ENCODE measurements around the gene PCDHGA1. TPM values are rescaled to one million over a fixed set of nuclear protein-coding genes. Genes with fewer than 3 reads are reported as not detected.

PCDHGA1 gene
- total RNA-seq, 1 donor from 2014 or later = 0.07 TPM

DNA sequence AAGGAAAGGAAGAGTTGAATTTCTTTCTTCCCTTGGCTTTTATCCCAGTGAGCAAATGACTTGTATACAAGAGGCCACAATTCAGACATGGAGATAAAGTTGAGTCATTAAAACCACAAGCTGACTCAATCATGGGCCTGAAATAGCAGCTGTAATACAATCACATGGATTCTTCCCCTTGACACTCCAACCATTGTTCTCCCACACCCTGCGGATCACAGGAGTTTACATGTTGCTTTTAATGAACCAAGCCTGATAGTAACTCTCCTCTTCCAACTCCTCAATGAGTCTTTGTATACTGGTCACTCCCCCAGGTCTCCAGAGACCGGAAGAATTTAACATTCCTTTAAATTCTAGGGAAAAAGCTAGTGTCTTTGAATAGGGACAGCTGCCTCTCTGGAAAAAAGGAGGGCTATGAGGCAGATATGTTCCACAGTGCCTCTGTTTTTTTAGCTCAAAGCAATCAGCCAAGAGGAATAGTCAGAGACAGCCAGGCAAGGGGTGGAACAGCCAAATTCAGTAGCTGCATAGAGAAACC is 191.0 kb downstream of the PCDHGA1 start:
- Mint-ChIP-seq H3K4me3 (no peak overlapping the region), H3K4me1 (peaks cover 29% of the 10 kb centered on the region), H3K27ac (peak overlapping the region; percentile 2), H3K36me3 (ENCODE audit: low read depth) (peaks cover 77% of the 10 kb centered on the region), H3K9me3 (no peaks in the 10 kb centered on the region), H3K27me3 (no peaks in the 10 kb centered on the region)
- DNase-seq = no peak
- intact Hi-C loops (cut with micrococcal nuclease) = loop anchor here (1.0 kb wide), 1 partner anchor 8 kb away; no protein-coding TSS in a partner anchor

DNA sequence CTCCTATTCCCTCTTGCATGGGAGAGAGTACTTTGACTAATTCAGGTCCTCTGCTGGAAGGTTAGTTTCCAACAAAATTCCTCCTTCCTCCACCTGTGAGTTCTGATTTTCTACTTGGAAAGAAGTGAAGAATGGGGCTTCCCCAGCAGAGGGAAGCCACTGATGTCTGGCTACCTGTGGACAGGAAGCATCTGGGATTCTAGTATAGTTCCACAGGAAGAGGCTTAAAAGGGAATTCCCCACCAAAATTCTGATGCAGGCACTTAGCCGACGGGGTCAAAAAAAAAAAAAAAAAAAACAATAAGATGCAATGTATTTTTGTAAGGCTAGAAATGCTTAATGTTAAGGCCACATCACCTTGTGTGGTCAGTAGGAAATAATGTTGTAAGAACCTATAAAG is 192.0 kb downstream of the PCDHGA1 start:
- no peak overlapping the region for H3K27ac Mint-ChIP-seq
- H3K4me3 Mint-ChIP-seq = no peak overlapping the region
- no peaks in the 10 kb centered on the region for H3K27me3 Mint-ChIP-seq
- intact Hi-C loops (cut with micrococcal nuclease) = no loop called here
- H3K4me1 Mint-ChIP-seq = peaks cover 29% of the 10 kb centered on the region
- DNase-seq = no peak
- H3K36me3 Mint-ChIP-seq (ENCODE audit: low read depth) = peaks cover 77% of the 10 kb centered on the region
- no peaks in the 10 kb centered on the region for H3K9me3 Mint-ChIP-seq

DNA sequence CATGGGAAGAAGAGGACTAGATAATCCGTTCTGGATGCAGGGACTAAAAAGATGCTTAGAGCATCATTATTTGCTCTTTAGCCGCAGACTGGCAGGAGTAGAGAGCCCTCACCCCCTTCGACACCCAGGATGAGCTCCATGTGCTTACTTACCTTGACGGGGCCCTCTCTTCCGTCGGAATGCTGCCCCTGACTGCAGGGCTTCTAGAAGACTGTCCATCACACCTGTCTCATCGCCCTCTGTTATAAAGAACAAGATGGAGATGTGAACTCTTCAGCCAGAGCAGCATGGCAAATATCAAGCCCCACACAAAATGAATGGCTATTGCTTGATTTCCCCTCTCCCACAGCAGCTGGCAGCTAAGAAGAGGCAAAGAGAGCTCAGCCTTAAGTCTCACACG is 193.7 kb downstream of the PCDHGA1 start:
- H3K4me3 Mint-ChIP-seq = no peak overlapping the region
- H3K27me3 Mint-ChIP-seq = no peaks in the 10 kb centered on the region
- peaks cover 82% of the 10 kb centered on the region for H3K36me3 Mint-ChIP-seq (ENCODE audit: low read depth)
- DNase-seq = no peak
- H3K27ac Mint-ChIP-seq = no peak overlapping the region
- peaks cover 29% of the 10 kb centered on the region for H3K4me1 Mint-ChIP-seq
- intact Hi-C loops (cut with micrococcal nuclease) = loop anchor here (2.0 kb wide), 3 partner anchors 33 to 111 kb away; partner anchors contain the start of genes PCDHGA10 and PCDHGA11
- H3K9me3 Mint-ChIP-seq = no peaks in the 10 kb centered on the region

DNA sequence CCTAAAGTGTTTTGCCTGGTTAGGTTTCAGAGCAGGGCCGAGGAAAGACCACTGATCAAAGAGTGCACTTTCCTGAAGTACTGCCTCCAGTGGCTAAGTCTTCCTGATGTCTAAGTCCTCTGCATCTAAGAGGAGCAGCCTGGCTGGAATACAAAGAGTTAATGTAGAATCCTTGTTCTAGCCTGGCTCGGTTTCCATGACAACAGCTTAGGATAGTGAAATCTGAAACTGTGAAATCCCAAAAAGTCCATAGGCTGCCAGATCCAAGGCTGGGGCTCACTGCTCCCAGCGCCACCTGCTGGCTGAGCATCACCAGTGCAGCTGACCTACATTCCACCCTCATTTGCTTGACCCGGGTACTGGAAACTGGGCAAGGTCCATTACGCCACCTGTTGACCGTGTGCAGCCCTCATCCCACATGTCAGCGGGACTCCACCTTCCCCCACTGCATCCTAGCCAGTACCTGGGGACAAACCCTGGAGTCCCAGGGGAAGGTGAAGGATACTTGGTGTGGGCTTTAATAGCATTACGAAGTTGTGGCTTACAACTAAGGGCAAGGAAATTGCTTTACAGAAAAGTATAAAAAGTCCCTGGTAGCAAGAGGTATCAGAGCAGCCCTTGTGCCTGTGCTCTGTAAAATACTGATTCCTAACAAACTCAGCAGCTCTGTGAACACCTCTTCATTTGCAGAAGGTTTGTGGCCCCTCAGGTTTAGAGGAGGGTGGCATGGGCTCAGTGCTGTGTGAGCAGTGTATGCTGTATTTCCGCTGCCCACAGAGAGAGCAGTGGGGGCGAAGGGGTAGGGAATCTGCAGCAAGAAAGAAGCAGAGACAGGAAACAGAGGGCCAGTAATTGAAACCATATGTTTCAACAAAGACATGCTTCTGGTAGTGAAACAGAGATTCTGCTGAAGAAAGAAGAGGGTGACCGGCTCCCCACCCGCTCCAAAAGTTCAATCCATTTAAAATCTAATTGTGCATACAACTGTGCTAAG is 194.6 kb downstream of the PCDHGA1 start:
- intact Hi-C loops (cut with micrococcal nuclease) = loop anchor here (2.0 kb wide), 3 partner anchors 32 to 112 kb away; partner anchors contain the start of genes PCDHGA10 and PCDHGA11
- no peak overlapping the region for H3K4me3 Mint-ChIP-seq

DNA sequence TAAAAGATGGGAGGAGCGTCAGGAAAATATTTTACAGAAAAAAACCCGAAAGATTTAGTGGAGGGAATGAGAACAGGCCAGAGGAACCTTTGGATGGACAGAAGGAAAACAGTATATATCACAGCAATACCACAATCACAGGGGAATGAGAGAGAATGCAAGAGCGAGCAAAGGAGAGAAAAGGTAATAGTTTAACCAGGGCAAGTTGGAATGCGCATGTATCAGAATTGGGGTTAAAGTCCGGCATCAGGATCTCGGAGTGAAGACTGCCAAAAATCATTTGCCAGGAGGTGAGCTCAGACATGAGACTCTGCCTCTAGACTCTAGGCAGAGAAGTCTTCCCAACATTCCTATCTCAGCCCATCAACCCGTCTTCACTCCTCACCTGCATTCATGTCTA is 195.3 kb downstream of the PCDHGA1 start:
- DNase-seq = no peak
- H3K4me1 Mint-ChIP-seq = peaks cover 28% of the 10 kb centered on the region
- H3K4me3 Mint-ChIP-seq = no peak overlapping the region
- no peaks in the 10 kb centered on the region for H3K9me3 Mint-ChIP-seq
- no peak overlapping the region for H3K27ac Mint-ChIP-seq
- peaks cover 71% of the 10 kb centered on the region for H3K36me3 Mint-ChIP-seq (ENCODE audit: low read depth)
- intact Hi-C loops (cut with micrococcal nuclease) = loop anchor here (2.0 kb wide), 3 partner anchors 31 to 113 kb away; partner anchors contain the start of genes PCDHGA10 and PCDHGA11
- no peaks in the 10 kb centered on the region for H3K27me3 Mint-ChIP-seq

More for the DNA sequence above, 194.6 kb downstream of the PCDHGA1 start:
- Mint-ChIP-seq H3K9me3 (no peaks in the 10 kb centered on the region), H3K4me1 (peaks cover 29% of the 10 kb centered on the region), H3K27ac (peak overlapping the region; percentile 10), H3K27me3 (no peaks in the 10 kb centered on the region), H3K36me3 (ENCODE audit: low read depth) (peaks cover 78% of the 10 kb centered on the region)
- peak; percentile 85 for DNase-seq

DNA sequence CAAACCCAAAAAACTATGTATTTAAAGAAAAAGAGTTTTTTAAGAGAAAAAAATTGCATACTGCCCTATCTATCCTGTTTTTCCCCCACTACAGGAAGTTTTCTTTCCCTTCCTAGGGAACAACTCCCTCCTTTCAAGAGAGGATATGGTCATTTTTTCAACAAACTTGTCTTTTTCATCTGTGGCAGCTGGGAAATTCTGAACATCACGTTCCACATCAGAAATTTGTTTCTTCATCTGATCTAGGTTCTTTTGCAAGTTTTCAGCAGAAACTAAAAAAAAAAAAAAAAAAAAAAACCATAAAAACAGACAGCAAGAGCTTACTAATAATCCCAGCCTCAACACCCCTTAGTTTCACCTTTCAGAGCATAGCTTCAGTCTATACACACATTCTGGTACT is 197.1 kb downstream of the PCDHGA1 start:
- intact Hi-C loops (cut with micrococcal nuclease) = no loop called here
- DNase-seq = no peak
- peaks cover 12% of the 10 kb centered on the region for H3K4me1 Mint-ChIP-seq
- H3K36me3 Mint-ChIP-seq (ENCODE audit: low read depth) = peaks cover 58% of the 10 kb centered on the region
- H3K4me3 Mint-ChIP-seq = no peak overlapping the region
- H3K27me3 Mint-ChIP-seq = no peaks in the 10 kb centered on the region
- no peaks in the 10 kb centered on the region for H3K9me3 Mint-ChIP-seq
- H3K27ac Mint-ChIP-seq = no peak overlapping the region

DNA sequence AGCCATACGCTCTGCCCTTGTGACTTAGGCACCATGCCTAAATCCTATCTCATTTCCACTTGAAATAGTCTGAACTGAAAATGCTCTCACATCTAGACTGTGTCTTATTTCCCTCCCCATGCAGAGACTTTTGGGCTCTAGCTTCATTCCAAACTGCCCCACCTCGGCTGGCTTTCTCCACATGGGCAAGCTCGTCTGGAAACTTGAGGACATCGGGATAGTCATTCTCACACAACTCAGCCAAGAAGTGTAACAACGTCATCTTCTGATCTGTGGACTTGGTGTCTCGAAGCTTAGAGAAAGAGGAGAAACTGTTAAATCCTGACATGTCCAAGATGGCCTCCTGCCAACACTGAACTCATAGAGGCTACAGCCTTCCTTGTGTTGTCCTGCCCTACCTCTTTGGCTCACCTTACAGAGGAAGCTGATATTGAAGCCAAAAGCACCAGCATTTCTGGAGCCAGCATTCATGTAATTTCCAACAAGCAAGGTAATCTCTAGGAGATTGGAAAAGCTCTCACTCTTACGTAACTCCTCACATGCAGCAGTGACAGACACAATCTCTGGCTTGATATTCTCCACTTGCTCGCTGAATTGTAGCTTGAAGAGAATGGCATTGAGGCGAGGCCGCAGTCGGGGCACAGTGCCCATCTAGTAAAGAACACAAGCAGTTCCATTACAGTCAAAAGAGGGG is 198.1 kb downstream of the PCDHGA1 start:
- intact Hi-C loops (cut with micrococcal nuclease) = no loop called here
- peak overlapping the region; percentile 14 for H3K27ac Mint-ChIP-seq
- H3K27me3 Mint-ChIP-seq = no peaks in the 10 kb centered on the region
- H3K9me3 Mint-ChIP-seq = no peaks in the 10 kb centered on the region
- H3K36me3 Mint-ChIP-seq (ENCODE audit: low read depth) = peaks cover 52% of the 10 kb centered on the region
- no peak overlapping the region for H3K4me3 Mint-ChIP-seq
- no peak for DNase-seq
- H3K4me1 Mint-ChIP-seq = peaks cover 5% of the 10 kb centered on the region

DNA sequence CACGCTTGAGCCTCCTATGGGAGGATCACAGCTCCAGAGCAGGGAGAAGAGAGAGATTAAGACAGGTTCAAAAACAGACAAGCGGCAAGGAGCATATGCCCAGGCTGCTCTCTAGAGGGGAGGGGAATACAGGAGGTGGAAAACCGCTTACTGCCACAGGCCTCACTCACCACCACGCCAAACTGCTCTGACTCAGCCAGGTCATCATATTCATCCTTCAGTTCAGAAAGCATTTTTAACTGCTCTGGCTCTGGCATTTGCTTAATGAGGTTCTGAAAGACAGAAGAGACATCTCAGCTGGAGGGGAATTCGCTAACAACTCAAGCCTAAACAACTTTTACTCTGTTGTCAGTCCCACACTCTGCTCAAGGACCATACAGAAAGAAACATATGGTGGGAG is 198.7 kb downstream of the PCDHGA1 start:
- intact Hi-C loops (cut with micrococcal nuclease) = no loop called here
- Mint-ChIP-seq H3K4me1 (peaks cover 5% of the 10 kb centered on the region), H3K36me3 (ENCODE audit: low read depth) (peaks cover 51% of the 10 kb centered on the region), H3K27me3 (no peaks in the 10 kb centered on the region), H3K27ac (no peak overlapping the region), H3K9me3 (no peaks in the 10 kb centered on the region), H3K4me3 (no peak overlapping the region)
- DNase-seq = no peak

DNA sequence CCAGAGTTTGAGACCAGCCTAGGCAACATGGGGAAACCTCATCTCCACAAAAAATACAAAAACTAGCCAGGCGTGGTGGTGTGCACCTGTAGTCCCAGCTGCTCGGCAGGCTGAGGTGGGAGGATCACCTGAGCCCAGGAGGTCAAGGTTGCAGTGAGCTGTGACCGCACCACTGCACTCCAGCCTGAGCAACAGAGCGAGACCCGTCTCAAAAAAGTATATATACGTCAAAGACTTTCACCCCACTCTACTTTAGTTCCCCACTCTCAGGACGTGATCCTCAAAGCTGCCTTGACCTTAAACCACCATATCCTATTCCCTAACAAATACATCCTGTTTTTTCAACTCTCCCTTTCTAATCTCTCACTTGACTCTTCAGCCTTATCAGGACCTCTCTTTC is 199.6 kb downstream of the PCDHGA1 start:
- intact Hi-C loops (cut with micrococcal nuclease) = no loop called here
- Mint-ChIP-seq H3K4me3 (no peak overlapping the region), H3K4me1 (peaks cover 2% of the 10 kb centered on the region), H3K27me3 (no peaks in the 10 kb centered on the region), H3K36me3 (ENCODE audit: low read depth) (peaks cover 51% of the 10 kb centered on the region), H3K27ac (no peak overlapping the region), H3K9me3 (no peaks in the 10 kb centered on the region)
- DNase-seq = no peak

DNA sequence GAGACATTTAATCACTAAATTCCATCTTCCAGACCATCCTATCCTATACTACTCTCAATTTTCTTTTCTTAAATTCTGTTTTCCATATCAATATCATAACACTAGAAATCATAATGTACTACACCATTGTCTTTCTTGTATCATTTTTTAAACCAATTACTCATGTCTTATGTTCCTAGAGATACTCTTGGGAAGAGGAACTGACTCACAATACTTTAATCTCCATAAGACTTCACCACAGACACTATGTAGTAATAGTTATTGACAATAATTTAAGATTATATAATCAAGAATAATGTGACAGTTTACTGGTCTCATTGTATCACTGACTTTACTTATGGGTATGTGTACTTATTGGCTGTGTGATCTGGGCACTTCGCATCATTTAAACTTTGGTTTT is 202.4 kb downstream of the PCDHGA1 start:
- no peaks in the 10 kb centered on the region for H3K27me3 Mint-ChIP-seq
- no peaks in the 10 kb centered on the region for H3K9me3 Mint-ChIP-seq
- H3K4me1 Mint-ChIP-seq = peaks cover 1% of the 10 kb centered on the region
- peaks cover 48% of the 10 kb centered on the region for H3K36me3 Mint-ChIP-seq (ENCODE audit: low read depth)
- DNase-seq = no peak
- intact Hi-C loops (cut with micrococcal nuclease) = no loop called here
- no peak overlapping the region for H3K27ac Mint-ChIP-seq
- no peak overlapping the region for H3K4me3 Mint-ChIP-seq

DNA sequence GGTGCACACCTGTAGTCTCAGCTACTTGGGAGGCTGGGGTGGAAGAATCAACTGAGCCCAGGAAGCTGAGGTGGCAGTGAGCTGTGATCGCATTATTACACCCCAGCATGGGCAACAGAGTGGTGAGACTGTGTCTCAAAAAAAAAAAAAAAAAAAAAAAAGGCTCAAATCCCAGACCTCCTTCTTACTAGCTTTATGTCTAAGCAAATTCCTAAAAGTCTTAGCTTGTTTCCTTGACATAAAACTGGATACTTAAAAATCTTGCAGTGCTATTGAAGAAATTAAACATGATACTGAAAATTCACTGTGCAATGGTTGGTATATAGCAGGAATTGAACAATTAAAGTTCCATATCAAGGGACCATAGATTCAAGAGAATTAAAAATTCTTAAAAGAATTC is 203.6 kb downstream of the PCDHGA1 start:
- Mint-ChIP-seq H3K4me3 (no peak overlapping the region), H3K4me1 (peaks cover 1% of the 10 kb centered on the region), H3K36me3 (ENCODE audit: low read depth) (peaks cover 36% of the 10 kb centered on the region), H3K9me3 (no peaks in the 10 kb centered on the region), H3K27ac (no peak overlapping the region), H3K27me3 (no peaks in the 10 kb centered on the region)
- intact Hi-C loops (cut with micrococcal nuclease) = no loop called here
- no peak for DNase-seq

DNA sequence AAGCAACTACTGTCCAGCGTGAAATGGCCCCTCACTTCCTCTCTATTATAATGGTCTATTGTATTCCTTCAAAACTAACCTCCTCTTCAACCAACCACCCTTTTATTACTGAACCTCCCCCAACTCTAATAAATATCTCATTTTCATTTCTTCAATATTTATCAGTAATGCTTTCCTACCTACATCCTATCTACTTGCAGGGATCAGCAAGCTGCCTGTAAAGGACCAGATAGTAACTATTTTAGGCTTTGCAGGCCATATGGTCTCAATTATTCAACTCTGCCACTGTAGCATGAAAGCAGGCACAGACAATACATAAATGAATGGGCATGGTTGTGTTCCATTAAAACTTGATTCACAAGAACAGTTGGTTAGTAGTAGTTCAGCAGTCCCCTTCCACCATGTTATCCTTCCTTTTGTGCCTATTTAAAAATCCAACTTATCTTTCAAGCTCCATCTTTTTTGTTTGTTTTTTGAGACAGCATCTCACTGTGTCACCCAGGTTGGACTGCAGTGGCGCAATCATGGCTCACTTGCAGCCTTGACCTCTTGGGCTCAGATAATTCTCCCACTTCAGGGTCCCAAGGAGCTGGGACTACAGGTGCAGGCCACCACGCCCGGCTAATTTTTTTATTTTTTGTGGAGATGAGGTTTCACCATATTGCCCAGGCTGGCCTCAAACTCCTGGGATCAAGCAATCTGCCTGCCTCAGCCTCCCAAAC is 204.3 kb downstream of the PCDHGA1 start:
- Mint-ChIP-seq H3K27ac (no peak overlapping the region), H3K4me3 (no peak overlapping the region), H3K27me3 (no peaks in the 10 kb centered on the region), H3K9me3 (no peaks in the 10 kb centered on the region), H3K4me1 (peaks cover 1% of the 10 kb centered on the region), H3K36me3 (ENCODE audit: low read depth) (peaks cover 36% of the 10 kb centered on the region)
- DNase-seq = no peak
- intact Hi-C loops (cut with micrococcal nuclease) = no loop called here

DNA sequence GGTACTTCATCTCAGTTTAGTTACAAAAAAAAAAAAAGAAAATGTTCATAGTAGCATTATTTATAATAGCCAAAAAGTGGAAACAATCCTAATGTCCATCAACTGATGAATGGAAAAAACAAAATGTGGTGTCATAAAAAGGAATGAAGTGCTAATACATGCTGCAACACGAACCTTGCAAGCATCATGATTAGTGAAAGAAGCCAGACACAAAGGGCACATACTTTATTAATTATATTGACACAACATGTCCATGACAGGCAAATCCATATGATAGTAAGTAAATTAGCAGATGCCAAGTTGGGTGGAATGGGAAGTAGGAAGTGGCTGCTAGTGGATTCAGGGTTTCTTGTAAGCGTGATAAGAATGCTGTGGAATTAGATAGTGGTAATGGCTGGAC is 212.7 kb downstream of the PCDHGA1 start:
- Mint-ChIP-seq H3K27me3 (no peaks in the 10 kb centered on the region), H3K27ac (no peak overlapping the region), H3K4me3 (no peak overlapping the region), H3K9me3 (peaks cover 8% of the 10 kb centered on the region), H3K36me3 (ENCODE audit: low read depth) (peaks cover 64% of the 10 kb centered on the region), H3K4me1 (peaks cover 1% of the 10 kb centered on the region)
- no peak for DNase-seq
- intact Hi-C loops (cut with micrococcal nuclease) = no loop called here
